ENCODE results near the gene ARRB2. TPM values are rescaled to one million over a fixed set of nuclear protein-coding genes. Genes with fewer than 3 reads are reported as not detected.
A peak's percentile ranks its signal among the peaks of the same experiment; 100 is the strongest.

The ARRB2 gene
- total RNA-seq, result 100 to 1,000 TPM; 323 to 336 TPM

DNA sequence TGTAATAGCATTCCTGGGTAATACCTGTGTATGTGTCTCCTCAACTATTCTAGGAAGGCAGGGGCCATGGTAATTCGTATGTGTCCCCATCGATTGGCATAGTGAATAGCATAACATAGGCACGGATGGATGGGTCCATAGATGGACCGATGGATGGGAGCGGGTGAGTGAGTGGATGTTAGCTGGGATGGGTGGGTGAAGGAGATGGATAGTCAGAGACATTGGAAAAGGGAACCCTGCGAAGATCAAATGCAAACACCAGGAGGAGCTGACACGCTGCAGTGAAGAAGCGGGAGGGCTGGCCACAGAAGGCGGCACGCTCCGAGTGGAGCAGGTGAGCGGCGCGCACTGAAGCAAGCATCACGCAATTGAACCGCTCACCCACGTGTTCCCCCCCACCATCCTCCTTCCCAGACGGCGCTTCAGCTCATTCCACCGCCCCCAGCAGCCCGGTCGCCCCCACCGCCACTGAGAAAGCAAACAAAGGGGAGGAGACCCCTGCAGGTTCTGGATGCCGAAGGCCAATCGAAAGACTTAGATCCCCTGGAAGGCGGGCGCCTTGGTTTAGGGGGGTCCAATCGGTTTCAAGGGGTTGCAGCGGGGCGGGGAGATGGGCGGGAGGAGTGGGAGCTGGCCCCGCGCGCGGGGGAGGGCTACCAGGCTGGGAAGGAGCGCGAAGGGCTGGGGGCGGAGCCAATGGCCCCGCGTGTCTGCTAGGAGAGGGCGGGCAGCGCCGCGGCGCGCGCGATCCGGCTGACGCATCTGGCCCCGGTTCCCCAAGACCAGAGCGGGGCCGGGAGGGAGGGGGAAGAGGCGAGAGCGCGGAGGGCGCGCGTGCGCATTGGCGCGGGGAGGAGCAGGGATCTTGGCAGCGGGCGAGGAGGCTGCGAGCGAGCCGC lies at the start of gene ARRB2:
Gene ARRB2 (plus strand): TSS at position 839 of the 899 bp plus-strand sequence. CDS start 90 bp downstream, outside the sequence.
- H3K4me1 Mint-ChIP-seq, result peaks cover 55% of the 10 kb centered on the region
- DNase-seq, result peak; percentile 99
- H3K27me3 Mint-ChIP-seq, result no peaks in the 10 kb centered on the region
- CTCF ChIA-PET, result interaction anchor here (0.6 to 1.8 kb wide), 14 partner anchors 12 to 255 kb away, joined by 3 to 11 read pairs (median 4); partner anchors contain the start of genes C17orf107, GLTPD2 and MED11
- H3K36me3 Mint-ChIP-seq (ENCODE audit: low read depth), result peaks cover 28% of the 10 kb centered on the region
- POLR2A ChIA-PET, result interaction anchor here (1.1 to 1.4 kb wide), 2 partner anchors 128 to 189 kb away, joined by 3 to 4 read pairs; no protein-coding TSS in a partner anchor
- H3K27ac Mint-ChIP-seq, result peak within 1 kb of the TSS; percentile 97
- peak within 1 kb of the TSS; percentile 98 for H3K4me3 Mint-ChIP-seq
- H3K9me3 Mint-ChIP-seq, result peaks cover 4% of the 10 kb centered on the region

- ChIA-PET POLR2A (no interaction called here), CTCF (no interaction called here)
- H3K4me3 Mint-ChIP-seq, result no peak overlapping the region
These were observed 46.7 kb upstream of the ARRB2 start for GRCh38 chr17:4663711-4664110.

DNA sequence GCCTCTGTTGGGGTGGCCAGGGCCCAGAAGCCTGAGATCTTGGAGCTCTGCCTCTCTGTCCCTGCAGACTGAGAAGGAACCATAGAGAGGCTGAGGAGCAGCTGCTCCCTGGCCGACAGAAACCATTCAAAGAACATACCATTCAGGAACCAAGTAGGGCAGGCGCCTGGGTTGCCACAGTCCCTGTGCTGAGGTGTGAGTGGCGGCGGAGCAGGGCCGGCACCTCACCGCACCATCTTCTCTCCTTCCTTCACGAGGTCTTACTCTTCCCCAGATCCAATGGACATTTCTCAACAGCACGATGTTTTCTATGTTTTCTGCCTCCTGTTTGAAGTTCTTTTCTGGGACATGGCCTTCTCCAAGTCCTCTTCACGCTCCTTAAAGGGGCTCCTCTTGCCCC lies 46.2 kb upstream of the ARRB2 start:
- Mint-ChIP-seq H3K36me3 (ENCODE audit: low read depth) (no peaks in the 10 kb centered on the region), H3K27ac (no peak overlapping the region), H3K4me1 (peaks cover 4% of the 10 kb centered on the region), H3K4me3 (no peak overlapping the region), H3K27me3 (peaks cover 4% of the 10 kb centered on the region), H3K9me3 (no peaks in the 10 kb centered on the region)
- DNase-seq, result no peak
- POLR2A ChIA-PET, result no interaction called here
- CTCF ChIA-PET, result no interaction called here

More at GRCh38 chr17:4663711-4664110, 46.7 kb upstream of the ARRB2 start:
- Mint-ChIP-seq H3K4me1 (peaks cover 4% of the 10 kb centered on the region), H3K27me3 (peaks cover 4% of the 10 kb centered on the region), H3K36me3 (ENCODE audit: low read depth) (no peaks in the 10 kb centered on the region), H3K27ac (no peak overlapping the region), H3K9me3 (no peaks in the 10 kb centered on the region)
- no peak for DNase-seq

- Mint-ChIP-seq H3K4me1 (peaks cover 4% of the 10 kb centered on the region), H3K9me3 (no peaks in the 10 kb centered on the region), H3K27me3 (peaks cover 2% of the 10 kb centered on the region), H3K27ac (no peak overlapping the region), H3K36me3 (ENCODE audit: low read depth) (peaks cover 3% of the 10 kb centered on the region), H3K4me3 (no peak overlapping the region)
- DNase-seq, result no peak
- ChIA-PET CTCF (no interaction called here), POLR2A (no interaction called here)
These were observed 45.4 kb upstream of the ARRB2 start for GRCh38 chr17:4665027-4665426.

DNA sequence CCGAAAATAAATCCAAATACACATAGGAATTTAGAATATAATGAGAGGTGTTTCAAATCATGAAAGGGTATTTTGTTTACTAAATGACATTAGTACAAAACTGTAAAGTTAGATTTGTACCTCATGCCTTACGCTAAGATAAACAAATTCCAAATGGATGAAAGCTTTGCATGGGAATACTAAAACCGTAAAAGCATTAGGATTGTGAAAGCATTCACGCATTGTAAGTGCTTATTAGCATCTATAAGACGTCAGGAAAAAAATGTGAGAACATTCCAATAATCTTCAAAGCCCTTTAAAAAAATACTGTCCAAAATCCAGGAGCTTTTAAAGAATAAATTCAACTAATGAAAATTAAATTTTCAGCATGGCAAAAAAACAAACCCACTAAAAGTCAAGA lies 44.1 kb upstream of the ARRB2 start:
- CTCF ChIA-PET, result no interaction called here
- Mint-ChIP-seq H3K9me3 (no peaks in the 10 kb centered on the region), H3K36me3 (ENCODE audit: low read depth) (peaks cover 11% of the 10 kb centered on the region), H3K27ac (no peak overlapping the region), H3K27me3 (peaks cover 2% of the 10 kb centered on the region), H3K4me3 (no peak overlapping the region), H3K4me1 (peaks cover 4% of the 10 kb centered on the region)
- POLR2A ChIA-PET, result no interaction called here
- DNase-seq, result no peak

DNA sequence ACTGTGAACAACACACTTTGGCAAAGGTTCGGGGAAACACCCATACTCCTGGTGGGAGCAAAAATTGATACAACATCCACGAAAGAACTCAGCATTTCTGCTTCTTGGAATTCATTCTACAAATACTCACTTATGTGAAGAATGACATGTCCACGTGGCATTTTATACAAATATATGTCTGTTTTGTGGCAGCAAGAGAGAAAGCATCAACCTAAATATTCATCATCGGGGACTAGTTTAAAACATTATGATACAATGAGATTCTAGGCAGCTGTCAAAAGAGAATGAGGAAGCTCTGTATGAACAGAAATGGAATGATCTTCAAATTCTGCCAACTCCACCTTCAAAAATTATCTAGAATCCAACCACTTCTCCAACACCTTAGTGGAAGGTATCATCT lies 43.3 kb upstream of the ARRB2 start:
- Mint-ChIP-seq H3K36me3 (ENCODE audit: low read depth) (peaks cover 18% of the 10 kb centered on the region), H3K27me3 (peaks cover 2% of the 10 kb centered on the region), H3K27ac (no peak overlapping the region), H3K4me3 (no peak overlapping the region), H3K4me1 (peaks cover 3% of the 10 kb centered on the region), H3K9me3 (no peaks in the 10 kb centered on the region)
- no peak for DNase-seq
- CTCF ChIA-PET, result no interaction called here
- POLR2A ChIA-PET, result no interaction called here

- Mint-ChIP-seq H3K4me3 (no peak overlapping the region), H3K36me3 (ENCODE audit: low read depth) (peaks cover 39% of the 10 kb centered on the region), H3K27me3 (no peaks in the 10 kb centered on the region), H3K4me1 (no peaks in the 10 kb centered on the region), H3K9me3 (no peaks in the 10 kb centered on the region), H3K27ac (no peak overlapping the region)
- POLR2A ChIA-PET, result no interaction called here
- DNase-seq, result no peak
- CTCF ChIA-PET, result no interaction called here
These were observed 38.3 kb upstream of the ARRB2 start for GRCh38 chr17:4672055-4672630.

GRCh38 chr17:4672751-4673150 lies 37.7 kb upstream of the ARRB2 start:
- ChIA-PET POLR2A (no interaction called here), CTCF (no interaction called here)
- Mint-ChIP-seq H3K4me1 (no peaks in the 10 kb centered on the region), H3K27ac (no peak overlapping the region), H3K4me3 (no peak overlapping the region), H3K36me3 (ENCODE audit: low read depth) (peaks cover 41% of the 10 kb centered on the region), H3K9me3 (no peaks in the 10 kb centered on the region), H3K27me3 (no peaks in the 10 kb centered on the region)
- no peak for DNase-seq

DNA sequence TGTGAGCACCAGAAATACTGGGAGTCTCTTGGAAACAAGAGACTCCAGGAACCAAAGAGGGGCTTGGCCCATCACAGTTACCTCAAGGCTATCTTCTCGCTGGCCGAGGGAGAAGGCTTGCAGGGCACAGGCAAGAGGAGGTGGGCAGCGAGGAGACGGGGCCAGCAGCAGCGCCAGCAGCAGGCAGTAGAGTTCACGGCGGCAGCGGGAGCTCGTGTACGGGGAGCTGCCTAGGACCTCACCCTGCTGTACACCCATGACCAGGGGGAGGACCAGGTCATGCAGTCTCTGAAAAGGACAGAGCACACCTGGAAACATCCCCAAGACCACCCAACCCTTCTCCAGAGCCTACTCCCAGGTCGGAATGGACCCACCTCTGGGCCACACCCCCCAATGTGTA lies 37.3 kb upstream of the ARRB2 start:
- Mint-ChIP-seq H3K36me3 (ENCODE audit: low read depth) (peaks cover 41% of the 10 kb centered on the region), H3K4me3 (no peak overlapping the region), H3K27ac (peak overlapping the region; percentile 5), H3K4me1 (no peaks in the 10 kb centered on the region), H3K9me3 (no peaks in the 10 kb centered on the region), H3K27me3 (no peaks in the 10 kb centered on the region)
- no peak for DNase-seq
- ChIA-PET CTCF (no interaction called here), POLR2A (no interaction called here)

GRCh38 chr17:4673986-4674684 lies 36.3 kb upstream of the ARRB2 start:
- H3K4me3 Mint-ChIP-seq, result no peak overlapping the region
- H3K27ac Mint-ChIP-seq, result no peak overlapping the region
- peaks cover 4% of the 10 kb centered on the region for H3K4me1 Mint-ChIP-seq
- no peaks in the 10 kb centered on the region for H3K27me3 Mint-ChIP-seq
- ChIA-PET POLR2A (no interaction called here), CTCF (no interaction called here)
- H3K36me3 Mint-ChIP-seq (ENCODE audit: low read depth), result peaks cover 41% of the 10 kb centered on the region
- no peaks in the 10 kb centered on the region for H3K9me3 Mint-ChIP-seq
- no peak for DNase-seq

DNA sequence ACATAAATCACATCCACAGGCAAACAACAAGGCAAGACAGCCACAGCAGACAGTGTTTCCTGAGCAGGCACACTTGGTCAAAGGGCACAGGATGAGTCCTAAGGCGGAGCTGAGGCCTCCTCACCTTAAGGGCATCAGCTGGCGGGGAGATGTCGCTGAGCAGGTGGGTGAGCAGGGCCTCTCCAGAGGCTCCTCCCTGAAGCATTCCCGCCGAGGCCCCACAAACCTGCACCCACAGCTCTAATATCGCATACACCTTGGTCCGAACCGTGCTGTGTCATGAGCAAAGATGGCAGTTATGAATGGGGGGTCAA lies 35.8 kb upstream of the ARRB2 start:
- Mint-ChIP-seq H3K4me1 (peaks cover 5% of the 10 kb centered on the region), H3K27ac (no peak overlapping the region)
- CTCF ChIA-PET, result no interaction called here

GRCh38 chr17:4675791-4676190 lies 34.6 kb upstream of the ARRB2 start:
- POLR2A ChIA-PET, result no interaction called here
- no peaks in the 10 kb centered on the region for H3K9me3 Mint-ChIP-seq
- H3K4me1 Mint-ChIP-seq, result peaks cover 5% of the 10 kb centered on the region
- no peak overlapping the region for H3K4me3 Mint-ChIP-seq
- CTCF ChIA-PET, result no interaction called here
- H3K27ac Mint-ChIP-seq, result no peak overlapping the region
- no peak for DNase-seq
- H3K27me3 Mint-ChIP-seq, result no peaks in the 10 kb centered on the region
- peaks cover 35% of the 10 kb centered on the region for H3K36me3 Mint-ChIP-seq (ENCODE audit: low read depth)

More for the DNA sequence above, 35.8 kb upstream of the ARRB2 start:
- H3K4me3 Mint-ChIP-seq, result no peak overlapping the region
- POLR2A ChIA-PET, result no interaction called here
- DNase-seq, result no peak
- H3K27me3 Mint-ChIP-seq, result no peaks in the 10 kb centered on the region
- peaks cover 41% of the 10 kb centered on the region for H3K36me3 Mint-ChIP-seq (ENCODE audit: low read depth)
- H3K9me3 Mint-ChIP-seq, result no peaks in the 10 kb centered on the region

DNA sequence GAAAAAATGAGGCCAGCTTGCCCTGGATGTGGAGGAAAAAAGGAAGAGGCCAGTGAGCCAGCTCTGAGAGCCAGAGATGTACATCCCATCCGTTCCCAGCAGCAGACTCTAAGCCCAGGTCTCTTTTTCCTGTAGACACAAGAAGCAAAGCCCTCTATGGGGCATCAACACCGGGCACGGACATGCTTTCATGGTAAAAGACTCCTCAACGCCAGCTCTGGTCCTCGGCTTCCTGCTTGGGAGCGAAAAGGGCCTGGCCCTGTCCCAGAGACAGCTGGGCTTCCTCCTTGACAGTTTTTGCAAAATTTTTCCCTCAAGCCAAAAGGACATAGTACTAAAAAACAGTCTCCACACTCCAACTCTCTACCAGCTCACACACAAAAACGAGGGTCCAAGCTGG lies 33.6 kb upstream of the ARRB2 start:
- POLR2A ChIA-PET, result no interaction called here

More for the DNA sequence above, 33.6 kb upstream of the ARRB2 start:
- H3K27ac Mint-ChIP-seq, result no peak overlapping the region
- H3K9me3 Mint-ChIP-seq, result no peaks in the 10 kb centered on the region
- peaks cover 26% of the 10 kb centered on the region for H3K36me3 Mint-ChIP-seq (ENCODE audit: low read depth)
- H3K27me3 Mint-ChIP-seq, result no peaks in the 10 kb centered on the region
- no peak overlapping the region for H3K4me3 Mint-ChIP-seq
- H3K4me1 Mint-ChIP-seq, result peaks cover 5% of the 10 kb centered on the region
- CTCF ChIA-PET, result no interaction called here
- no peak for DNase-seq

Data from activated CD4-positive, alpha-beta T cell treated with anti-CD3 and anti-CD28 coated beads, Interleukin-2, amount 10 ng/mL, durations not matched to agents 7 days and 5 days (primary cell).